ENCODE measurements around the gene SCRT2.
"Not testable (repeated sequence)": the region's sequence is repeated elsewhere in the genome, so short reads cannot be mapped to it uniquely, and the experiment has no call there.

Gene SCRT2

DNA sequence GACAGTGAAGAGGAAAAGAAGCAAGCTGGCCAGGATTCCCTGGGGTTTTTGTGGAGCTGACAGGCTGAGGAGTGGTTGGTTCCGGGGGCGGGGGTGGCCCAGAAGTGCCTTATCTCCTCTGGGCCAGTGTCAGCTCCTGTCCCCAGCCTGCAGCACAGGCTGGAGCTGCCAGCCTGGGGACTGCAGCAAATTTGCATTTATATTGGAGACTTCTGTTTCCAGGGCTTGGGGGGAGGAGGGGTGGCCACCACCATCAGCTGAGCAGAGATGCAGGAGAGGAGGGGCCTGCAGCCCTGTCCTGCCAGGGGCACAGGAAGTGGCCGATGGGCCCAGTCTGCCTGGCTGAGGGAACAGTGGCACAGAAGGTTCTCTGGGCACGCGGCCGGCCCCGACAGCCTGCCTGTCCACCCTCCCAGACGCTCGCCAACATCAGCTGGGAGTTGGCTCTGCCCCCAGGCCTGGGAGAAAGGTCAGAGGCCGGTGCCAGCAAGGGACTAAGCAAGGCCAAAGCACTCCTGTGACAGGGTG lies 24.3 kb upstream of the SCRT2 start:
- peak; percentile 72 to 90 for DNase-seq

DNA sequence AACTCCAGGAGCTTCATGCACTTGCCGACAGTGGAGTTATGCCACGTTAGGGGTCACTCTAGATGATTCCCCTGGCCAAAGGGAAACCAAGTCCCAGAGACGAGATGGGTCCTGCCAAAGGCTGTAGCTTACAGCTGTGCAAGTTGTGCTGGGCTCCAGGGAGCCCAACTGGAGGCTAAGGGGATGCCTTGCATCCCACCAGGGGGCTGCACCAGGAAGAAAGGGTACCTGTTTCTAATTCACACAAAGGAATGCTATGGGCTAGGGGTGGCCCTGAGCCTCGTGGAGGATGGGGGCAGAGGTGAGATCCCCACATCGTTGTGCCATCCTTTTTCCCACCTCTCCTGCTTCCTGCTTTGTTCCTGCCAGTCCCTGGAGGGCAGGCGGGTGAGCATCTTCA lies 23.7 kb upstream of the SCRT2 start:
- no peak for DNase-seq

GRCh38 chr20:698276-698675 lies 22.7 kb upstream of the SCRT2 start:
- no peak for DNase-seq

- no peak for DNase-seq
Observed at GRCh38 chr20:697826-698225, 22.2 kb upstream of the SCRT2 start.

DNA sequence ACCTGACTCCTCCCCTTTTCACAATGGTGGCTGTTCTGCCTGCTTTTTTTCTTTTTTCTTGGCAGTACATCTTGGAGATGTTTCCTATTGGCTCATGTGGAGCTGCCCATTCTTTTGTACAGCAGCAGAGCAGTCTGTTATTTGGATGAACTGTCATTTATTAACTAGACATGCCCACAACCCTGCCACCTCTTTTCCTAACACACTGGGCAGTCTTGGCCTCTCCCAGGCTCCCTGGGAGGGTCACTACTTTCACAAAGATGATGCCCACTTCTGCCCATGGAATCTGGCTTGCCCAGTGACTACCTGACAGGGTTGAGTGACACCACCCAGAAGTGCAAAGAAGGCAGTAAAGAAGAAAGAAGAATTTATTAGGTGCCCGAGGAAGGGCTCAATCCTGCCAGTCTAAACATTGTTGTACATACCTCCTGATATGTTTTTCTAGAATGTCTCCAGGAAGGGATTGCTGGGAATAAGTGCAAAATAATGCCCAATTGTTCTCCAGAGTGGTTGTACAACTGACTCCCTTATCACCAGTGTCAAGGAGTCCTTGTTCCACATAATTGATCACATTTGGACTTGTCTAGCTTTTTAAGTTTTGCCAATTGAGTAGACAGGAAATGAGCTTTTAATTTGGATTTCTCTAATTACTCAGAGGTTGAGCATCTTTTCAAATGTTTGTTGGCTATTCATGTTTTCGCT lies 19.7 kb upstream of the SCRT2 start:
- DNase-seq, result no peak

- no peak for DNase-seq
Observed at GRCh38 chr20:694496-694895, 18.9 kb upstream of the SCRT2 start.

DNA sequence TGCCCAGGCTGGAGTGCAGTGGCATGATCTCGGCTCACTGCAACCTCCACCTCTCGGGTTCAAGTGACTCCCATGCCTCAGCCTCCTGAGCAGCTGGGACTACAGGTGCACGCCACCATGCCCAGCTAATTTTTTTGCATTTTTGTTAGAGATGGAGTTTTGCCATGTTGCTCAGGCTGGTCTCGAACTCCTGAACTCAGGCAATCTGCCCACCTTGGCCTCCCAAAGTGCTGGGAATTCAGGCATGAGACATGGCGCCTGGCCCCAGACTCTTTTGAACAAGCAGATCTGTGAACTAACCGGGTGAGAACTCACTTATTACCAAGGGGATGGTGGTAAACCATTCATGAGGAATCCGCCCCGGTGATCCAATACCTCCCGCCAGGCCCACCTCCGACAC lies 18.2 kb upstream of the SCRT2 start:
- DNase-seq, result not testable (repeated sequence)

DNA sequence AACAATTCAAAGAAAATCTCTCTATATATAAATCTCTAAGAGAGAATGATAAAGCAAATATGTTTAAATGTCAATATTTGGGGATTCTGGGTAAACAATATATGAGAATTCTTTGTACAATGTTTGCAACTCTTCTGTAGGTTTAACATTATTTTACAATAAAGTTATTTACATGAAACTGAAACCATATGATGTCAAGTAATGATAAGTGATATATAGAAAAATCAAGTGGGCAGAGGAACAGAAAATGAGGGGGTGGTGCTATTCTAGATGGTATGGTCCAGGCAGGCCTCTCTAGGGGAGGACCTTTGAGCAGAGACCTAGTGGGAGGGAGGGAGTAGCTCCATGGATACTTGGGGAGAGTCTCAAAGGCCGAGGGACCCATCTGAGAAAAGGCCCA lies 16.4 kb upstream of the SCRT2 start:
- no peak for DNase-seq

- no peak for DNase-seq
Observed at GRCh38 chr20:689947-690346, 14.3 kb upstream of the SCRT2 start.

- DNase-seq, result no peak
Observed at GRCh38 chr20:689348-689747, 13.7 kb upstream of the SCRT2 start.

DNA sequence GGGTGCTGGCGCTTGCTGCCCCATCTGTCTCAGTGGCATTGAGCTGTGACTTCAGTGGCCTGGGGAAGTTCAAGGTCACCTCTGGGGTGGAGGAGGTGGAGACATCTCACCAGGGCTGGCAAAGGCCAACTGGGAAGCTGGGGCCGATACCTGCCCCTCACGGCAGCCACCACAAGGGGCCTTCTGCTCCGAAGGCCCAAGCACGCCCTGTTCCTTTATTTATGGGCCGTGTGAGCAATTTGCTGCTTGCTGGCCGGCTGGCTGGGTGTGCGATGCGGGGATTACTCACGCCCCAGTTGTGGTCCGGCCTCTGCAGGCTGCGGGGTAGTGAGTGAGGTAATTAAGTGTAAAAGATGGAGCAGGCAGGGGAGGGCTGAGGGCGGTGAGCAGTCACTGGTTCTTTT lies 13.2 kb upstream of the SCRT2 start:
- no peak for DNase-seq

DNA sequence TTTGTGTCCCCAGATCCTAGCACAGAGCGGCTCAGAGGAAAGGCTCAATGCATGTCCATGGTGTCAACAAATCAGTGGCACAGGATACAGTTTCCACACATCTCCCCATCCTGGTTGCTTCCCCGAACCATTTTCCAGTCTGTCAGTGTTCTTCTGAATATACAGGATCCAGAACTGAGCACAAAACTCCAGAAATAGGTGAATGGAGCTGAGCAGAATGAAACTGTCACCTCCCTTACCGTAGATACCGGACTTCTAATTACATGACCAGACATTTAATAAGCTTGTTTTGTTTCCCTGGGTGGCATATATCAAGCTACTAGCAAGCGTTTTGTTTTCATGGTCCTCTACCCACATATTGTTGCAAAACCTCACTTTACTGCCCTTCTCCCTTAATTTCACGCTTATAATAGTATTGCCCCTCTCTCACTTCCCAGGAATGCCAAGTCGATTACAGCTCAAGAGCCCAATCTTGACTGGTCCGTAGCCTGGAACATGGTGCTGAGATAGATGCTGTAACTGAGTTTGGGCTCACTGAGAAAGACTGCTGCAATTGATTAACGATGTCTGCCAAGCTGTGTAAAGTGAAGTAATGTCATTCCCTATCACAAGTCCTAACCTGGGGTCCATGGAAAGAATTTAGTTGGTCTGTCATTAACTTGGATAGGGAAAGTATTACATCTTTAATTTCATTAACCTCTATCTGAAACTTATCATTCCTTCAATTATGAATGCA lies 12.0 kb upstream of the SCRT2 start:
- DNase-seq, result no peak

DNA sequence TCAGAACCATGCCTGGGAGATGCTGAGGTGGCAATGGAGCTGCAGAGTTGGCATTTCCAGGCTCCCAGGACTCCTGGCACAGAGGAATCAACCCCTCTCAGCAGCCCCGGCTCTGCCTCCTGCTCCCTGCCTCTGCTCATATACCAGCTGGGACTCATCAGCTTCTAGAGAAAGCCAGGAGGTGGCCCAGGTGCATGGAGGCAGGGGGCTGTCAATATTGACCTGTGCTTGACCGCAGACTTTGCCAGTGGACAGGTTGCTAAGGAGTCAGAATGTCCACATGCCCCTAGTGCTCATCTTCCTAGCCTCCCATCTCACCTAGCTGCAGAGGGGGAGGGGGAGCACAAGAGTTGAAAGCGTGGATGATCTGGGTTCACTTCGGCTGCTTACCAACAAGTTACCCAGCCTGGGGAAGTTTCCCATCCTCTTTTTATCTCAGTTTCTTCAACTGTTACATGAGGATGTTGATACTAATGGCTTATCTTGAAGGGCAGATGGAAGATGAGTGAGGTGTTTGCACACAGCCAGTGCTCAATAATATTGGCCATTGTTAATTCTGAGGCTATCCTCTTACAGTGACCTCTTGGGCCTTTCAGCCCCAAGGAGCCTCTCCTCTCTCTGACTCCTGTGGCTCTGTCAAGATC lies 9.2 kb upstream of the SCRT2 start:
- DNase-seq, result no peak

- DNase-seq, result no peak
Observed at GRCh38 chr20:682123-682522, 6.5 kb upstream of the SCRT2 start.

GRCh38 chr20:680638-681187 lies 5.1 kb upstream of the SCRT2 start:
- DNase-seq, result no peak

- no peak for DNase-seq
Observed at GRCh38 chr20:677957-678356, 2.4 kb upstream of the SCRT2 start.

DNA sequence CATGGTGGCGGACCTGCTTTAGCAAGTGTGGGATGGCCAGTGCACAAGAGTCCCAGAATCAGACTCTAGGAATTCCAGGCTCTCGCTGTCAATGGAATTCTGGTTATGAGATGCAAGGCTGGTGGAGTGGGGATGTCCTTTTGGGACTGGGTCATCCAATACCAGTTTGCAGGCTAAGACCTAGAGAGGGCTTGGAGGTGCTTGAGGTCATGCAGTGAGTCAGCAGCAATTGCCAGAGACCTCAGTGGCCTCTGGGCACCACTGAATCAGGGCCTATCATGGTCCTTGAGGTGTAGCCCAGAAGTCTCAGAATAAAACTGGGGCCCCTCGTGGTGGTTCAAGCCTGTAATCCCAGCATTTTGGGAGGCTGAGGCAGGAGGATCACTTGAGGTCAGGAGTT lies 1.4 kb upstream of the SCRT2 start:
- no peak for DNase-seq

DNA sequence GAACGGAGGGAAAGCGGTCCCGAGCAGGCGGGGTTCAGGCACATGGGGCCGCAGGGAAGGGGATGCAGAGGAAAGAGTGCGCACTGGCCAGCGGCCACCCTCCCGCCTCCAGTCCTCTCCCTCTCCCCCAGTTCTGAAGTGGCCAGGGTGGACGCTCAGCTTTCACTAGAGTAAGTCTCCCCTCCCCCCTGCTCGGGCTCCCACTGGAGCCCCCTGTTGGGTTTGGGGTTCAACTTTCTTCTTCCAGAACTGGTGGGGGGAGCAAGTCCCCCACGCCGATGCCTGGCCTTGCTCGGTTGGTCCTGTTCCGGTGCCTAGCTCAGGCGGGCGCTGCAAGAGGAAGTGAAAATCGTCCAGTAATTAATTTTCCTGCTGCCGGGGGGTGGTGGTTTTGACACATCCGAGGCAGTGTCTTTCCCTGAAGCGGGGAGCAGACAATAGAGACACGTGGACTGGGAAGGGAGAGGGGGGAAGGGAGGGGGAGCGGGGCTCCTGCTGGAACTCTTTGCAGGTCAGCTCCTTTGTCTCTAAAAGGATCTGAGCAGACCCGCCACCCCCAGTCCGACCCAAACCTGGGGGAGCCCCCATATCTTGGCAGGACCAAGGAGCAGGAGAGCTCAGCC lies 824 bp upstream of the SCRT2 start:
- no peak for DNase-seq

DNA sequence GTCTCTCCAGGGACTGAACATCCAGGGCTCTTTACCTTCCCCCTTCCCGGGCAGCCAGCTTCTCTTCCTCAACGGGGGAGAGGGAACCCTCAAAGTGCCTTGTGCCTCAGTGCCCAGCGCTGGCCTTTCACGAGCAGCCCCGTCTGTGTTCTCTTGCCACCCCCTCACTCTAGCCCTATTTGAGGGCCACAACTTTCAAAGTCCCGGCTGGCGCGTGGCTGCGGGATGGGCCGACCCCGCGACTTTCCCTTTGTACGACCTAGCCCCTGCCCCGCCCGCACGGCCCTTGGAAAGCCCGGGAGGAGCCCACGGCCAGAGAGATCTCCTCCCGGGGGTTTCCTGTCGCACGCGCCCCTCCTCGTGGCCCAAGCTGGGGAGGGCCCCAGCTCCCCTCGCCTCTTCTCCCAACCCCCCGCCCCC lies 559 bp downstream of the SCRT2 start:
- DNase-seq, result no peak

DNA sequence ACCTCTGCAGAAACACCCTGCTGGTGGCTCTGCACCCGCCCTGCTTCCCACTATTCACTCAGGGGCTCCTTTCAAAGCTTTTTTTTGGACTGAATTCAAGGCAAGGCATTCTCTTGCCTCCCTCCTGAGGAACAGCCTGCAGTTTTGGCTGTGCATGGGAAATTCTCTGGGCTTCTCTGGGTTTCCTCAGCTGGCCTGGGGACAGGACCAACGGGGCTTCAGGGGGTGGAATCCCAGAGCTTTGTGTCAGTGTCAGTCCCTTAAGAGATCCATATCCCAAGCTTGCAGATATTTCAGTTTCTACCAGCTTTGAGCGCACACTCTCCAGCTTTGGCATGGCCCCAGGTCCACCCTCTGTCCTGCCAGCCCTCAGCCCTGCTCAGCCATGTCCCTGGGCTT lies 2.0 kb downstream of the SCRT2 start:
- DNase-seq, result no peak

- DNase-seq, result no peak
Observed at GRCh38 chr20:672963-673602, 2.5 kb downstream of the SCRT2 start.

- no peak for DNase-seq
Observed at GRCh38 chr20:671252-672030, 4.2 kb downstream of the SCRT2 start.
